Parathyroid adenoma (tissue), 2 donors: Measurements from ENCODE around the gene C17orf50.

Experiments
- H2AFZ ChIP-seq: fragments of 300-600 bp; sonication (generic); one replicate; pipeline ENCODE4 v1.7.0; 2017; ENCODE audit warnings: antibody characterized with exemption, mild to moderate bottlenecking
- H3K27ac ChIP-seq: fragments of 300-600 bp; sonication (generic); one replicate; pipeline ENCODE4 v1.7.0; 2017
- H3K27me3 ChIP-seq: fragments of 300-600 bp; sonication (generic); one replicate; pipeline ENCODE4 v1.7.0; 2017; ENCODE audit warnings: low read length; ENCODE audit not compliant: control insufficient read depth, insufficient read depth
- H3K36me3 ChIP-seq: fragments of 300-600 bp; sonication (generic); one replicate; pipeline ENCODE4 v1.7.0; 2017; ENCODE audit warnings: low read length; ENCODE audit not compliant: control insufficient read depth, insufficient read depth
- H3K4me1 ChIP-seq: fragments of 300-600 bp; sonication (generic); one replicate; pipeline ENCODE4 v1.7.0; 2017; ENCODE audit warnings: control low read depth
- H3K4me2 ChIP-seq: fragments of 300-600 bp; sonication (generic); one replicate; pipeline ENCODE4 v1.7.0; 2017; ENCODE audit warnings: low read length
- H3K4me3 ChIP-seq: fragments of 300-600 bp; sonication (generic); one replicate; pipeline ENCODE4 v1.7.0; 2017; ENCODE audit warnings: low read depth, low read length
- H3K79me2 ChIP-seq: fragments of 300-600 bp; sonication (generic); one replicate; pipeline ENCODE4 v1.7.0; 2017; ENCODE audit warnings: control low read depth
- H3K9ac ChIP-seq: fragments of 300-600 bp; sonication (generic); one replicate; pipeline ENCODE4 v1.7.0; 2017; ENCODE audit warnings: mild to moderate bottlenecking
- H3K9me3 ChIP-seq: fragments of 300-600 bp; sonication (generic); one replicate; pipeline ENCODE4 v1.7.0; 2017; ENCODE audit warnings: low read length; ENCODE audit not compliant: control insufficient read depth
- TF ChIP-seq, protein P1 (sequence below): fragments of 300-600 bp; sonication (generic); IDR thresholded peaks from one replicate; pipeline ENCODE4 v1.7.0; 2017; ENCODE audit warnings: antibody characterized with exemption, mild to moderate bottlenecking
- donor health status: primary hyperparathyroidism.

C17orf50 gene

DNA sequence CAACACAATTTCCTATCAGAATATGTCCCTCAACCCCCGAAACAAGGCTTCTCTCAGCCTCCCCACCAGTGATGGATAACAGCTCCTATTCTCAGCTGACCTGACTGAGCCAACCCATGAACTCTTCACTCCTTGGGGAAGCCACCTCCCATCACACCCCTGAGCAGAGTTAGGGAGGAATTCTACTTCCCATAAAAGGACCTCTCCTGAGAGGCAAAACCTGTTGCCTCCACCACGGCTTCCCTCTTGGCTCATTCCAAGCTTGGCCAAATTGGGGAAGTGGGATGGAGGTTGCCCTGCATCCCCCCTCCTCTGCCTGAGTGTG lies 34.9 kb upstream of the C17orf50 start:
- Histone ChIP-seq H3K36me3 (no peaks in the 10 kb centered on the region), H3K27me3 (no peaks in the 10 kb centered on the region), H3K4me3 (no peak overlapping the region), H3K4me1 (peaks cover 33% of the 10 kb centered on the region), H3K27ac (no peak overlapping the region), H2AFZ (no peak overlapping the region), H3K9ac (no peak overlapping the region), H3K9me3 (no peaks in the 10 kb centered on the region), H3K4me2 (no peak overlapping the region), H3K79me2 (no peaks in the 10 kb centered on the region)
- TF ChIP-seq, protein P1, sequence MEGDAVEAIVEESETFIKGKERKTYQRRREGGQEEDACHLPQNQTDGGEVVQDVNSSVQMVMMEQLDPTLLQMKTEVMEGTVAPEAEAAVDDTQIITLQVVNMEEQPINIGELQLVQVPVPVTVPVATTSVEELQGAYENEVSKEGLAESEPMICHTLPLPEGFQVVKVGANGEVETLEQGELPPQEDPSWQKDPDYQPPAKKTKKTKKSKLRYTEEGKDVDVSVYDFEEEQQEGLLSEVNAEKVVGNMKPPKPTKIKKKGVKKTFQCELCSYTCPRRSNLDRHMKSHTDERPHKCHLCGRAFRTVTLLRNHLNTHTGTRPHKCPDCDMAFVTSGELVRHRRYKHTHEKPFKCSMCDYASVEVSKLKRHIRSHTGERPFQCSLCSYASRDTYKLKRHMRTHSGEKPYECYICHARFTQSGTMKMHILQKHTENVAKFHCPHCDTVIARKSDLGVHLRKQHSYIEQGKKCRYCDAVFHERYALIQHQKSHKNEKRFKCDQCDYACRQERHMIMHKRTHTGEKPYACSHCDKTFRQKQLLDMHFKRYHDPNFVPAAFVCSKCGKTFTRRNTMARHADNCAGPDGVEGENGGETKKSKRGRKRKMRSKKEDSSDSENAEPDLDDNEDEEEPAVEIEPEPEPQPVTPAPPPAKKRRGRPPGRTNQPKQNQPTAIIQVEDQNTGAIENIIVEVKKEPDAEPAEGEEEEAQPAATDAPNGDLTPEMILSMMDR: no peak

GRCh38 chr17:35726127-35726952 lies 34.3 kb upstream of the C17orf50 start:
- H3K9me3 ChIP-seq: no peaks in the 10 kb centered on the region
- H3K36me3 ChIP-seq: no peaks in the 10 kb centered on the region
- H3K79me2 ChIP-seq: no peaks in the 10 kb centered on the region
- H3K4me3 ChIP-seq: no peak overlapping the region
- H3K9ac ChIP-seq: no peak overlapping the region
- peak overlapping the region; percentile 10 for H3K27ac ChIP-seq
- H3K4me2 ChIP-seq: no peak overlapping the region
- H3K4me1 ChIP-seq: peaks cover 38% of the 10 kb centered on the region
- TF ChIP-seq, protein P1: no peak
- H3K27me3 ChIP-seq: no peaks in the 10 kb centered on the region
- H2AFZ ChIP-seq: no peak overlapping the region

DNA sequence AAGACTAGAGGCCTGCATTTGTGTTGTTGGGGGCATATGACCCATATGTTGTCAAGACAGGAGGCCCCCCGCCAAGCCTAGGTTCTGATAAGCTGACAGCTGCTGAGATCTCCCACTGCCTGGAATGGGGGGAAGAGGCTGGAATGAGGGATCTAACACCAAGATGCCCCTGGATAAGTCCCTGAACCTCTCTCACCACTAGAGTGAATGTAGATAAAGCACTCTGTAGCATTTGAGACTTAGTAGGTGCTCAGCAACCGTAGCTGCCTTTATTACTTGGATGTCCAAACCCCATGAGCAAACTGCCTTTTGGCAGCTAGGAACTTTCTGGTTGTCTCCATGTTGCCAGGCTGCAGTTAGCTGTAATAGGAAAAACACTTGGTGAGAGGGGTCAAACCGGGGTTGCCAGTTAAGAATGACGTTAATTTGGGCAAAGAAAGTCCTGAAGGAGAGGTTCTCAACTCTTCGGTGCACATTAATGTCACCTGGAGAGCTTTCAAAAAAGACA lies 33.7 kb upstream of the C17orf50 start:
- no peak overlapping the region for H3K4me3 ChIP-seq
- H3K9ac ChIP-seq: no peak overlapping the region
- H3K27me3 ChIP-seq: no peaks in the 10 kb centered on the region
- no peaks in the 10 kb centered on the region for H3K9me3 ChIP-seq
- no peaks in the 10 kb centered on the region for H3K79me2 ChIP-seq
- TF ChIP-seq, protein P1: no peak
- H3K36me3 ChIP-seq: no peaks in the 10 kb centered on the region
- no peak overlapping the region for H3K4me2 ChIP-seq
- peak overlapping the region; percentile 10 for H3K27ac ChIP-seq
- H2AFZ ChIP-seq: no peak overlapping the region
- H3K4me1 ChIP-seq: peaks cover 39% of the 10 kb centered on the region

DNA sequence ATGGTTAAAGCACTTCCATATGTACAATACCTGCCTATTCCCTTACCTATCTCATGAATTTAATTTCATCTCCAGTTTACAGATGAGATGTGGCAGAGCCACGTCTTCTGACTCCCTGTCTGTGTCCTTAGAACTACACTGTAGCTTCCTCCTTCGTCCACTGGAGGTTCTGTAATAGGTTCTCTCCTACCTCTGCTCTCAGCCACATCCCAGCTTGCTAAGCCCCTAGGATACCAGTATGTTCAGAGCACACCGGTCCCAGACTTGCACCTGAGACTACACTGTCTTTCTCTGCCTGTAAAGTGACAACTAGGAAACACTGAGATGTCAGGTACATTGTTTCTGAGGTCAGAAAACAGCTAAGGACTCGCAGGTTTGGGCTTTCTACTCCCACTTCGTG lies 33.1 kb upstream of the C17orf50 start:
- no peaks in the 10 kb centered on the region for H3K9me3 ChIP-seq
- H3K79me2 ChIP-seq: no peaks in the 10 kb centered on the region
- H3K9ac ChIP-seq: no peak overlapping the region
- no peak overlapping the region for H3K4me3 ChIP-seq
- H2AFZ ChIP-seq: no peak overlapping the region
- peaks cover 42% of the 10 kb centered on the region for H3K4me1 ChIP-seq
- H3K27me3 ChIP-seq: no peaks in the 10 kb centered on the region
- no peaks in the 10 kb centered on the region for H3K36me3 ChIP-seq
- H3K27ac ChIP-seq: peak overlapping the region; percentile 10
- H3K4me2 ChIP-seq: no peak overlapping the region
- TF ChIP-seq, protein P1: no peak

- Histone ChIP-seq H3K27me3 (no peaks in the 10 kb centered on the region), H3K4me2 (no peak overlapping the region), H2AFZ (no peak overlapping the region), H3K36me3 (no peaks in the 10 kb centered on the region), H3K9ac (no peak overlapping the region), H3K4me3 (no peak overlapping the region), H3K4me1 (peaks cover 43% of the 10 kb centered on the region), H3K27ac (no peak overlapping the region), H3K79me2 (no peaks in the 10 kb centered on the region), H3K9me3 (no peaks in the 10 kb centered on the region)
- TF ChIP-seq, protein P1: no peak
These were observed 32.1 kb upstream of the C17orf50 start for GRCh38 chr17:35728551-35728950.
